Activated CD8-positive, alpha-beta memory T cell treated with anti-CD3 and anti-CD28 coated beads, Interleukin-2, amount 50 U/mL, for 1 hour (primary cell): ENCODE results near the gene SERPINB6.
"Not testable (repeated sequence)": the region's sequence is repeated elsewhere in the genome, so short reads cannot be mapped to it uniquely, and the experiment has no call there.

Source experiments
- DNase-seq: peaks from one replicate; pipeline ENCODE4 v3.0.0-alpha.2; 2020; ENCODE audit errors: extremely low read depth

Gene SERPINB6

GRCh38 chr6:2913621-2914317 lies 57.6 kb downstream of the SERPINB6 start:
- DNase-seq = no peak

- DNase-seq = no peak
Measured at GRCh38 chr6:2911171-2911570, 60.2 kb downstream of the SERPINB6 start.

GRCh38 chr6:2909718-2910117 lies 61.6 kb downstream of the SERPINB6 start:
- DNase-seq = no peak

- DNase-seq = not testable (repeated sequence)
Measured at GRCh38 chr6:2909051-2909606, 62.2 kb downstream of the SERPINB6 start.

- not testable (repeated sequence) for DNase-seq
Measured at GRCh38 chr6:2908516-2908915, 62.9 kb downstream of the SERPINB6 start.

GRCh38 chr6:2903411-2904185 lies 67.8 kb downstream of the SERPINB6 start:
- not testable (repeated sequence) for DNase-seq

GRCh38 chr6:2901645-2902502 lies 69.5 kb downstream of the SERPINB6 start:
- not testable (repeated sequence) for DNase-seq

GRCh38 chr6:2900821-2901644 lies 70.3 kb downstream of the SERPINB6 start:
- no peak for DNase-seq

GRCh38 chr6:2900221-2900807 lies 71.1 kb downstream of the SERPINB6 start:
- no peak for DNase-seq

- no peak for DNase-seq
Measured at GRCh38 chr6:2899596-2899995, 71.8 kb downstream of the SERPINB6 start.
